Adrenal gland (tissue), 12 donors: ENCODE results near the gene GLI1. TPM values are rescaled to one million over a fixed set of nuclear protein-coding genes. Genes with fewer than 3 reads are reported as not detected.

Source experiments
- DNase-seq, 7 donors: peaks; one replicate each; pipeline ENCODE4 v3.0.0-alpha.2; 2019 to 2020
- H3K27ac ChIP-seq, 5 donors: fragments of 200-600 bp; sonication (generic) in 4 of 5; 1 replicate in 3 of 5; 2 replicates in 2 of 5; pipeline versions ENCODE4 v1.5.1 to v1.8.0; 2016 to 2020; ENCODE audit warnings: mild to moderate bottlenecking in 1 of 5
- H3K27me3 ChIP-seq: fragments of 200-600 bp; 2 replicates; pipeline ENCODE4 v1.8.0; 2021
- H3K36me3 ChIP-seq, 2 donors: fragments of 200-600 bp; replicated peaks in 1 of 2; 1 replicate in 1 of 2; 2 replicates in 1 of 2; pipeline versions ENCODE4 v1.5.1 to v1.8.0; 2018 to 2022
- H3K4me1 ChIP-seq, 2 donors: fragments of 200-600 bp; replicated peaks in 1 of 2; 1 replicate in 1 of 2; 2 replicates in 1 of 2; pipeline versions ENCODE4 v1.5.1 to v1.8.0; 2018 to 2021
- H3K4me3 ChIP-seq, 4 donors: fragments of 200-600 bp; sonication (generic) in 3 of 4; one replicate each; pipeline ENCODE4 v1.5.1; 2016 to 2018
- H3K9me3 ChIP-seq, 3 donors: fragments of 200-600 bp; sonication (generic) in 1 of 3; replicated peaks in 1 of 3; 1 replicate in 2 of 3; 2 replicates in 1 of 3; pipeline versions ENCODE4 v1.5.1 to v1.8.0; 2016 to 2021
- CTCF ChIP-seq, 6 experiments: fragments of 450-650 bp in 4 of 6; fragments of 200-600 bp in 2 of 6; sonication (generic) in 1 of 6; IDR thresholded peaks; 1 replicate in 5 of 6; 2 replicates in 1 of 6; pipeline versions ENCODE4 v1.5.1 to v1.8.0; 2016 to 2021; ENCODE audit warnings: antibody characterized with exemption in 6 of 6, mild to moderate bottlenecking in 2 of 6, moderate library complexity in 1 of 6
- POLR2A ChIP-seq, 2 donors: fragments of 450-650 bp; IDR thresholded peaks; one replicate each; pipeline ENCODE4 v1.6.1; 2017; ENCODE audit warnings: antibody characterized with exemption in 2 of 2, mild to moderate bottlenecking in 2 of 2, moderate library complexity in 1 of 2
- WGBS, 4 donors: extraction: QIAGEN DNeasy Blood & Tissue Kit in 2 of 4; methylation state at CpG; one replicate each; pipeline versions ENCODE4 v1.1.5 to v1.1.7; 2013 to 2017; 5-methylcytosine and 5-hydroxymethylcytosine counted together
- intact Hi-C, 2 donors: fragments of 100-400 bp; cut with DNase I; formaldehyde crosslinking; loops; one replicate each; pipeline versions ENCODE4 v1.14.1 to v1.15.0; 2022 to 2023
- polyA plus RNA-seq, 3 donors: library from polyadenylated mRNA; stranded (reverse); fragments of 200-250 nt in 2 of 3; fragments of 350-450 nt in 1 of 3; fragmentation: Illumina TruSeq in 1 of 3; extraction: RNeasy Lipid Tissue Mini Kit (QIAGEN cat#74804) in 1 of 3; gene quantifications; one replicate each; pipeline ENCODE4 v1.2.3, GENCODE V29; 2013 to 2014
- total RNA-seq, 9 donors: library from RNA; depleted of rRNA in 4 of 9; stranded (reverse); fragments of >200 nt in 4 of 9; fragments of 120-200 nt in 1 of 9; fragmentation: NEBNext Ultra II Directional in 1 of 9; extraction: Animal tissue kit (Norgen Biotek cat#: 25700) in 1 of 9; gene quantifications; one replicate each; pipeline versions ENCODE4 v1.1.0 to v1.2.4, GENCODE V29; 2013 to 2023
- donor health status: healthy with polysubstance abuse.
- donor health status: Bipolar disorder and iron deficiency.
- donor health status: DM: yes; HTN: yes; CAD: no.
- donor health status: DM: no; HTN: no; CAD: no.
- donor health status: DM: no; HTN: no; CAD: no.
- donor health status: DM: yes; HTN: yes; CAD: no.

GLI1 gene
- total and polyA plus RNA-seq, 12 donors: 0.30 to 7.2 (median 1.4) TPM

DNA sequence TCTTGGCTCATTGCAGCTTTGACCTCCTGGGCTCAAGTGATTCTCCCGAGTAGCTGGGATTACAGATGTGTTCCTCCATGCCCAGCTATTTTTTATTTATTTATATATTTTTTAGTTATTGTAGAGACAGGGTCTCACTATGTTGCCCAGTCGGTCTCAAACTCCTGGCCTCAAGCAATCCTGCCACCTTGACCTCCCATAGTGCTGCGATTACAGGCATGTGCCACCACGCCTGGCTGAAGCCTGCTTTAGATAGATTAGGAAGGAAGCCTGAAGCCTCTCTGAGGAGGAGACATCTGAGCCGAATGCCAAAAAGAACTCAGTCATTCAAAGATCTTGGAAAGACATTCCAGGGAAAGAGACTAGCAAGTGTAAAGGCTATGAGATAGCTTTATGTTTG, 14.8 kb upstream of the GLI1 start:
- intact Hi-C loops: no loop called here
- DNase-seq: no peak
- Histone ChIP-seq H3K27me3 (no peaks in the 10 kb centered on the region), H3K9me3 (no peaks in the 10 kb centered on the region), H3K4me3 (no peak overlapping the region), H3K27ac (no peak overlapping the region), H3K4me1 (no peaks in the 10 kb centered on the region), H3K36me3 (no peaks in the 10 kb centered on the region)
- WGBS, 4 donors: 74 to 88% (median 81%) methylated on average over 5 of the region's 5 CpGs
- TF ChIP-seq POLR2A (IDR thresholded peaks at IDR 0.05) (no peak), CTCF (IDR thresholded peaks at IDR 0.05) (no peak)

- H3K4me3 ChIP-seq: no peak overlapping the region
- no peaks in the 10 kb centered on the region for H3K27me3 ChIP-seq
- DNase-seq: no peak
- intact Hi-C loops: no loop called here
- no peaks in the 10 kb centered on the region for H3K9me3 ChIP-seq
- H3K27ac ChIP-seq: no peak overlapping the region
- H3K4me1 ChIP-seq: no peaks in the 10 kb centered on the region
- H3K36me3 ChIP-seq: no peaks in the 10 kb centered on the region
- TF ChIP-seq CTCF (IDR thresholded peaks at IDR 0.05) (no peak), POLR2A (IDR thresholded peaks at IDR 0.05) (no peak)
- 84 to 97% (median 93%) methylated on average over 6 of the region's 6 CpGs for WGBS, 4 donors
Measured at GRCh38 chr12:57446292-57446960, 13.2 kb upstream of the GLI1 start.

DNA sequence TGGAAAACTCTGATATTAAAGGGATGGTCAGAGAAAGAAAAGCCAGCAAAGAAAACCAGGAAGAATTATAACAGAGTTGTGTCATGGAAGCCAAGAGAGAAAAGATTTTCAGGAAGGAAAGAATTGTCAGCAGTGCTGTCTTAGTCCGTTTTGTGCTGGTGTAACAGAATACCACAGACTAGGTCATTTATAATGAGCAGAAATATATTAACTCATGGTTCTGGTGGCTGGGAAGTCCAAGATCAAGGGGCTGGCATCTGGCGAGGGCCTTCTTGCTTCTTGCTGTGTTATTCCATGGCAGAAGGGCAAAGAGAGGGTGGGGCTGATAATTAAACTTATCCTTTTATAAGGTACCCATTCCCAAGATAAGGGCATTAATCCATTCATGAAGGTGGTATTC, 10.9 kb upstream of the GLI1 start:
- intact Hi-C loops: no loop called here
- no peaks in the 10 kb centered on the region for H3K9me3 ChIP-seq
- TF ChIP-seq POLR2A (IDR thresholded peaks at IDR 0.05) (no peak), CTCF (IDR thresholded peaks at IDR 0.05) (no peak)
- DNase-seq: no peak
- H3K36me3 ChIP-seq: no peaks in the 10 kb centered on the region
- H3K27ac ChIP-seq: no peak overlapping the region
- 78 to 87% (median 82%) methylated on average over 2 of the region's 2 CpGs for WGBS, 4 donors
- no peaks in the 10 kb centered on the region for H3K27me3 ChIP-seq
- no peak overlapping the region for H3K4me3 ChIP-seq
- no peaks in the 10 kb centered on the region for H3K4me1 ChIP-seq

- DNase-seq: no peak
- TF ChIP-seq POLR2A (IDR thresholded peaks at IDR 0.05) (no peak), CTCF (IDR thresholded peaks at IDR 0.05) (no peak)
- Histone ChIP-seq H3K36me3 (no peaks in the 10 kb centered on the region), H3K4me3 (no peak overlapping the region), H3K27me3 (no peaks in the 10 kb centered on the region), H3K4me1 (no peaks in the 10 kb centered on the region), H3K27ac (no peak overlapping the region), H3K9me3 (no peaks in the 10 kb centered on the region)
- WGBS, 4 donors: 94 to 95% (median 94%) methylated on average over 6 to 7 of the region's 7 CpGs; no CpG with 5 or more reads in 1 of the 4 donors
- intact Hi-C loops: no loop called here
Measured at GRCh38 chr12:57449375-57449774, 10.2 kb upstream of the GLI1 start.
